ENCODE data around the gene DDIAS.
"Not testable (repeated sequence)": the region's sequence is repeated elsewhere in the genome, so short reads cannot be mapped to it uniquely, and the experiment has no call there.

DDIAS gene

GRCh38 chr11:82901165-82901921, at the start of gene DDIAS:
DDIAS (plus strand) TSS chr11:82901736; CDS start chr11:82914739, 13,003 bp downstream.
- peak; percentile 98 to 99 for DNase-seq

GRCh38 chr11:82854242-82854641, 47.3 kb upstream of the DDIAS start:
- DNase-seq = no peak

- not testable (repeated sequence) for DNase-seq
Measured at GRCh38 chr11:82854916-82855315, 46.6 kb upstream of the DDIAS start.

GRCh38 chr11:82855616-82856015, 45.9 kb upstream of the DDIAS start:
- no peak for DNase-seq

- no peak for DNase-seq
Measured at GRCh38 chr11:82857145-82857544, 44.4 kb upstream of the DDIAS start.

GRCh38 chr11:82858133-82858532, 43.4 kb upstream of the DDIAS start:
- no peak for DNase-seq

- DNase-seq = no peak
Measured at GRCh38 chr11:82858556-82859091, 42.9 kb upstream of the DDIAS start.

GRCh38 chr11:82859750-82860149, 41.8 kb upstream of the DDIAS start:
- DNase-seq = no peak

GRCh38 chr11:82862379-82862778, 39.2 kb upstream of the DDIAS start:
- no peak for DNase-seq

- no peak for DNase-seq
Measured at GRCh38 chr11:82863209-82863608, 38.3 kb upstream of the DDIAS start.

- peak; percentile 61 to 63 for DNase-seq
Measured at GRCh38 chr11:82864268-82864667, 37.3 kb upstream of the DDIAS start.

- no peak for DNase-seq
Measured at GRCh38 chr11:82865841-82866240, 35.7 kb upstream of the DDIAS start.

GRCh38 chr11:82867495-82868082, 33.9 kb upstream of the DDIAS start:
- DNase-seq = peak; percentile 69 to 78

- no peak for DNase-seq
Measured at GRCh38 chr11:82869657-82870056, 31.9 kb upstream of the DDIAS start.

GRCh38 chr11:82871646-82872045, 29.9 kb upstream of the DDIAS start:
- no peak for DNase-seq

- DNase-seq = no peak
Measured at GRCh38 chr11:82872377-82873150, 29.0 kb upstream of the DDIAS start.

GRCh38 chr11:82873919-82874333, 27.6 kb upstream of the DDIAS start:
- no peak for DNase-seq

GRCh38 chr11:82874646-82875523, 26.7 kb upstream of the DDIAS start:
- no peak for DNase-seq

- DNase-seq = no peak
Measured at GRCh38 chr11:82883853-82884252, 17.7 kb upstream of the DDIAS start.

GRCh38 chr11:82889133-82890001, 12.2 kb upstream of the DDIAS start:
- DNase-seq = no peak

- DNase-seq = no peak
Measured at GRCh38 chr11:82890002-82890341, 11.6 kb upstream of the DDIAS start.

GRCh38 chr11:82890936-82891335, 10.6 kb upstream of the DDIAS start:
- no peak for DNase-seq
